K562 (cell line): ENCODE measurements around the gene TP53BP2. TPM values are rescaled to one million over a fixed set of nuclear protein-coding genes. Genes with fewer than 3 reads are reported as not detected.

ENCODE experiments used
- ATAC-seq: fragments of 200-7000 bp; cut with Tn5 transposase; 3 replicates; pipeline ENCODE4 v1.9.1; 2020; ENCODE audit warnings: moderate library complexity
- BruUV-seq: library from RNA; stranded (reverse); fragments of 400-500 nt; replicated peaks from 2 replicates; lab custom pipeline; 2021; lab: Mats Ljungman, UMichigan
- CTCF ChIA-PET: fragments of 300-600 bp; formaldehyde crosslinking; extraction: SDS; loops from one replicate; lab custom pipeline; 2021; ENCODE audit warnings: low intra/inter-chr PET ratio; lab: Yijun Ruan, JAX
- POLR2A ChIA-PET: fragments of 300-600, 350-650 bp; sonication (Branson Sonifier 250); formaldehyde crosslinking; extraction: SDS; loops from one replicate; lab custom pipeline; 2021; ENCODE audit warnings: antibody characterized with exemption, inconsistent platforms; lab: Yijun Ruan, JAX
- DNase-seq, 4 experiments: peaks; one replicate each; pipeline versions ENCODE4 v3.0.0 to v3.0.0-alpha.2; 2011 to 2018; ENCODE audit warnings: low spot score in 3 of 4, mixed read lengths in 3 of 4; ENCODE audit errors: extremely low read depth in 1 of 4
- FAIRE-seq: peaks from 2 replicates; lab custom pipeline; 2011; peaks lifted over from hg19 to GRCh38; lab: Jason Lieb, UNC
- H2AFZ ChIP-seq: 2 replicates; pipeline ENCODE4 v1.6.0; 2011; ENCODE audit warnings: low read depth, low read length, control low read depth, inconsistent platforms
- H3K27ac ChIP-seq: fragments of 200-600 bp; 3 replicates; pipeline ENCODE4 v1.8.0; 2011; ENCODE audit warnings: low read depth, mild to moderate bottlenecking, control low read depth, inconsistent platforms, low read length, moderate library complexity, mixed read lengths; ENCODE audit errors: extremely low read depth
- H3K27me3 ChIP-seq, 2 experiments: fragments of 300-600 bp in 1 of 2; 2 replicates in 1 of 2; 3 replicates in 1 of 2; pipeline versions ENCODE4 v1.6.0 to v1.8.0; 2011; ENCODE audit warnings: inconsistent platforms in 2 of 2, low read length in 2 of 2, mild to moderate bottlenecking in 1 of 2, mixed read lengths in 1 of 2, moderate library complexity in 1 of 2; ENCODE audit not compliant: control insufficient read depth in 2 of 2, insufficient read depth in 2 of 2
- H3K36me3 ChIP-seq: fragments of 300-600 bp; 3 replicates; pipeline ENCODE4 v1.8.0; 2011; ENCODE audit warnings: mild to moderate bottlenecking, low read length, inconsistent platforms; ENCODE audit not compliant: control insufficient read depth, insufficient read depth
- H3K4me1 ChIP-seq, 2 experiments: fragments of 200-600 bp in 1 of 2; replicated peaks in 1 of 2; 2 replicates in 1 of 2; 3 replicates in 1 of 2; pipeline versions ENCODE4 v1.5.1 to v1.8.0; 2011; ENCODE audit warnings: inconsistent platforms in 2 of 2, low read length in 2 of 2, mild to moderate bottlenecking in 1 of 2, mixed read lengths in 1 of 2, moderate library complexity in 1 of 2; ENCODE audit not compliant: control insufficient read depth in 2 of 2, insufficient read depth in 2 of 2
- H3K4me2 ChIP-seq: 2 replicates; pipeline ENCODE4 v1.6.1; 2011; ENCODE audit warnings: low read length, control low read depth, inconsistent platforms, mixed read lengths; ENCODE audit not compliant: insufficient read depth
- H3K4me3 ChIP-seq: fragments of 200-600 bp; sonication (generic), shearing (Covaris generic); 2 replicates; pipeline ENCODE4 v1.5.1; 2016; ENCODE audit warnings: control low read depth, inconsistent platforms
- H3K79me2 ChIP-seq: fragments of 200-600 bp; 3 replicates; pipeline ENCODE4 v1.8.0; 2011; ENCODE audit warnings: low read length, inconsistent platforms; ENCODE audit not compliant: control insufficient read depth, insufficient read depth
- H3K9ac ChIP-seq, 2 experiments: 2 replicates each; pipeline versions ENCODE4 v1.6.0 to v1.6.1; 2011; ENCODE audit warnings: low read depth in 2 of 2, low read length in 2 of 2, control low read depth in 1 of 2, inconsistent platforms in 1 of 2, mild to moderate bottlenecking in 1 of 2, mixed read lengths in 1 of 2; ENCODE audit not compliant: insufficient read depth in 1 of 2
- H3K9me1 ChIP-seq: one replicate; pipeline ENCODE4 v1.6.0; 2011; ENCODE audit warnings: inconsistent platforms, mild to moderate bottlenecking, low read length, moderate library complexity; ENCODE audit not compliant: control insufficient read depth, insufficient read depth
- H3K9me3 ChIP-seq: replicated peaks from 2 replicates; pipeline ENCODE4 v1.5.1; 2011; ENCODE audit warnings: low read depth, low read length, inconsistent platforms; ENCODE audit not compliant: control insufficient read depth, insufficient read depth
- H4K20me1 ChIP-seq: replicated peaks from 2 replicates; pipeline ENCODE4 v1.6.1; 2011; ENCODE audit warnings: low read length, inconsistent platforms, mixed read lengths; ENCODE audit not compliant: control insufficient read depth, insufficient read depth
- ATF1 ChIP-seq, 2 experiments: fragments of 450-650 bp in 1 of 2; IDR thresholded peaks; 2 replicates each; pipeline ENCODE4 v1.6.1; 2016; ENCODE audit warnings: missing compliant biosample characterization in 1 of 2, missing genetic modification characterization in 1 of 2
- ESRRB ChIP-seq: fragments of 250-450 bp; sonication (Bioruptor Pico); IDR thresholded peaks from 2 replicates; pipeline ENCODE4 v1.5.0; 2020; ENCODE audit warnings: mild to moderate bottlenecking, moderate library complexity, borderline replicate concordance
- FOXK1 ChIP-seq: sonication (generic); formaldehyde crosslinking; IDR thresholded peaks from 2 replicates; pipeline ENCODE4 v1.8.0; 2022; ENCODE audit warnings: missing genetic modification reagents, mild to moderate bottlenecking, borderline replicate concordance
- JUNB ChIP-seq: fragments of 450-650 bp; formaldehyde crosslinking; conservative IDR thresholded peaks from 2 replicates; pipeline ENCODE4 v1.4.0; 2020; ENCODE audit warnings: mild to moderate bottlenecking
- KDM1A ChIP-seq, 2 experiments: fragments of 450-650 bp; IDR thresholded peaks; 2 replicates each; pipeline ENCODE4 v1.6.1; 2016; ENCODE audit warnings: mild to moderate bottlenecking in 2 of 2
- RBFOX2 ChIP-seq: fragments of 200-400 bp; formaldehyde crosslinking; IDR thresholded peaks from 2 replicates; pipeline ENCODE4 v1.6.1; 2017; ENCODE audit warnings: low read depth, mild to moderate bottlenecking, low read length, moderate library complexity
- ZBTB9 ChIP-seq: fragments of 450-650 bp; formaldehyde crosslinking; IDR thresholded peaks from 2 replicates; pipeline ENCODE4 v1.4.0; 2020; ENCODE audit warnings: mild to moderate bottlenecking, moderate library complexity
- ZFP91 ChIP-seq: sonication (generic); formaldehyde crosslinking; IDR thresholded peaks from 2 replicates; pipeline ENCODE4 v1.8.0; 2022; ENCODE audit warnings: mild to moderate bottlenecking, missing genetic modification reagents
- WGBS: fragments of 100-300 bp; shearing (Covaris generic); methylation state at CpG from one replicate; pipeline ENCODE4 v1.1.6; 2016; ENCODE audit warnings: low coverage, mixed read lengths; ENCODE audit not compliant: insufficient coverage; ENCODE audit errors: missing lambda C conversion rate; 5-methylcytosine and 5-hydroxymethylcytosine counted together
- in situ Hi-C: fragments of 300-500 bp; cut with MboI; formaldehyde crosslinking; loops from 4 replicates; pipeline ENCODE4 v1.15.0; 2018; ENCODE audit warnings: inconsistent platforms, mixed read lengths
- intact Hi-C: fragments of 100-400 bp; cut with micrococcal nuclease; formaldehyde crosslinking; loops from 2 replicates; pipeline ENCODE4 v1.14.2; 2022
- polyA plus RNA-seq, 8 experiments: library from polyadenylated mRNA; depleted of rRNA in 4 of 8; stranded (reverse) in 5 of 8; unstranded in 3 of 8; fragments of >200 nt; fragmentation: Nextera tagmentation in 2 of 8; fragmentation: Illumina TruSeq in 1 of 8; extraction: Ambion mirVana in 2 of 8; extraction: Trizol in 1 of 8; gene quantifications; 2 replicates each; pipeline versions ENCODE4 v1.2.1 to v1.2.3, GENCODE V29; 2011 to 2014; ENCODE audit warnings: inconsistent platforms in 1 of 8, missing spikeins in 1 of 8
- total RNA-seq, 7 experiments: library from RNA; depleted of rRNA in 6 of 7; stranded (reverse); fragments of >200 nt in 6 of 7; fragmentation: Illumina TruSeq in 2 of 7; extraction: Trizol in 2 of 7; gene quantifications; 2 replicates each; pipeline versions ENCODE4 v1.2.1 to v1.2.3, GENCODE V29; 2011 to 2021; ENCODE audit warnings: low replicate concordance in 1 of 7

TP53BP2 gene
- total and polyA plus RNA-seq, 9 of the 15 experiments (the other 6 are each of a cell fraction or from before 2014, with no cell fraction given): 17.0 to 69.6 (median 40.1) TPM

GRCh38 chr1:223843934-223844786, 1.6 kb downstream of the TP53BP2 start (continued):
- TF ChIP-seq ATF1 (CRISPR knock-in tag; IDR thresholded peaks at IDR 0.05): no peak
- peak; percentile 43; the same call in 1 of the 2 replicates for TF ChIP-seq ATF1 (tag; IDR thresholded peaks at IDR 0.05)
- TF ChIP-seq ZFP91: no peak
- no peak for TF ChIP-seq ESRRB (CRISPR knock-in tag)
- TF ChIP-seq JUNB: no peak

- no peak overlapping the region for H3K4me3 ChIP-seq
- H3K9ac ChIP-seq: no peak overlapping the region
- no peaks in the 10 kb centered on the region for H3K9me3 ChIP-seq
- ChIA-PET CTCF (no interaction called here), POLR2A (interaction anchor here (1.0 to 3.8 kb wide), 3 partner anchors 9 to 61 kb away, joined by 4 to 19 read pairs (median 6); no protein-coding TSS in a partner anchor)
- WGBS: 52% methylated on average over 2 of the region's 2 CpGs
- H4K20me1 ChIP-seq: peaks cover 18% of the 10 kb centered on the region; the same call in 1 of the 2 replicates
- no peak for FAIRE-seq
- H3K4me1 ChIP-seq: peaks cover 27 to 52% of the 10 kb centered on the region in 2 experiments
- DNase-seq: no peak
- H3K36me3 ChIP-seq: peaks cover 12% of the 10 kb centered on the region; the same call in 2 of the 3 replicates
- H2AFZ ChIP-seq: no peak overlapping the region
- H3K9me1 ChIP-seq: no peaks in the 10 kb centered on the region
- H3K4me2 ChIP-seq: no peak overlapping the region
- no peak for ATAC-seq
- H3K27me3 ChIP-seq: no peaks in the 10 kb centered on the region
- no peak overlapping the region for H3K27ac ChIP-seq
- no peak for TF ChIP-seq ZBTB9
- TF ChIP-seq KDM1A (IDR thresholded peaks at IDR 0.05): peak; percentile 57 to 67; a peak in 2 of 4 replicates
- TF ChIP-seq RBFOX2: 0 out of 2 replicates have a peak, but pooled peaks have one; percentile 11
- TF ChIP-seq FOXK1: no peak
- intact Hi-C loops: no loop called here
- in situ Hi-C loops: no loop called here
- no TSS peak for BruUV-seq
- H3K79me2 ChIP-seq: peaks cover 87% of the 10 kb centered on the region
Measured at GRCh38 chr1:223842784-223843183, 3.0 kb downstream of the TP53BP2 start.
